ENCODE results near the gene NPRL2.
A peak's percentile ranks its signal among the peaks of the same experiment; 100 is the strongest.

Gene NPRL2

GRCh38 chr3:50334339-50335075 lies 16.1 kb downstream of the NPRL2 start:
- intact Hi-C loops (cut with DNase I): no loop called here
- DNase-seq: no peak

- intact Hi-C loops (cut with DNase I): no loop called here
- no peak for DNase-seq
Observed at GRCh38 chr3:50333744-50334328, 16.7 kb downstream of the NPRL2 start.

GRCh38 chr3:50331364-50331907 lies 19.1 kb downstream of the NPRL2 start:
- intact Hi-C loops (cut with DNase I): no loop called here
- DNase-seq: no peak

- intact Hi-C loops (cut with DNase I): no loop called here
Observed at GRCh38 chr3:50330330-50330729, 20.2 kb downstream of the NPRL2 start.

GRCh38 chr3:50327943-50328691 lies 22.5 kb downstream of the NPRL2 start, which contains the start of gene TUSC2:
TUSC2 (minus strand) TSS chr3:50328223; CDS start chr3:50328099, 124 bp downstream.
- intact Hi-C loops (cut with DNase I): loop anchor here (10.0 kb wide), 1 partner anchor 53 kb away; the partner anchor contains the start of gene LSMEM2
- DNase-seq: peak; percentile 96 to 100 (median 98)

More at GRCh38 chr3:50330330-50330729, 20.2 kb downstream of the NPRL2 start:
- DNase-seq: no peak

- DNase-seq: no peak
- intact Hi-C loops (cut with DNase I): loop anchor here (10.0 kb wide), 1 partner anchor 52 kb away; the partner anchor contains the start of gene LSMEM2
Observed at GRCh38 chr3:50327129-50327528, 23.4 kb downstream of the NPRL2 start.

GRCh38 chr3:50326182-50326541 lies 24.4 kb downstream of the NPRL2 start:
- intact Hi-C loops (cut with DNase I): loop anchor here (10.0 kb wide), 1 partner anchor 51 kb away; the partner anchor contains the start of gene LSMEM2
- no peak for DNase-seq

- intact Hi-C loops (cut with DNase I): loop anchor here (10.0 kb wide), 1 partner anchor 51 kb away; the partner anchor contains the start of gene LSMEM2
- DNase-seq: no peak
Observed at GRCh38 chr3:50325497-50326181, 24.9 kb downstream of the NPRL2 start.

GRCh38 chr3:50325113-50325480 lies 25.5 kb downstream of the NPRL2 start:
- DNase-seq: no peak
- intact Hi-C loops (cut with DNase I): loop anchor here (10.0 kb wide), 1 partner anchor 50 kb away; the partner anchor contains the start of gene LSMEM2

- intact Hi-C loops (cut with DNase I): loop anchor here (10.0 kb wide), 1 partner anchor 50 kb away; the partner anchor contains the start of gene LSMEM2
- DNase-seq: peak; percentile 61 to 95 (median 73)
Observed at GRCh38 chr3:50324351-50325112, 26.0 kb downstream of the NPRL2 start.

- no peak for DNase-seq
- intact Hi-C loops (cut with DNase I): loop anchor here (10.0 kb wide), 1 partner anchor 49 kb away; the partner anchor contains the start of gene LSMEM2
Observed at GRCh38 chr3:50323614-50324199, 26.9 kb downstream of the NPRL2 start.

GRCh38 chr3:50323092-50323600 lies 27.4 kb downstream of the NPRL2 start:
- DNase-seq: no peak
- intact Hi-C loops (cut with DNase I): loop anchor here (10.0 kb wide), 1 partner anchor 48 kb away; the partner anchor contains the start of gene LSMEM2

- intact Hi-C loops (cut with DNase I): loop anchor here (10.0 kb wide), 1 partner anchor 48 kb away; the partner anchor contains the start of gene LSMEM2
Observed at GRCh38 chr3:50322386-50323091, 28.0 kb downstream of the NPRL2 start, which contains the start of gene HYAL2. HYAL2 (minus strand) TSS chr3:50322745; CDS start chr3:50320489, 2,256 bp downstream.

GRCh38 chr3:50322115-50322385 lies 28.5 kb downstream of the NPRL2 start:
- intact Hi-C loops (cut with DNase I): loop anchor here (10.0 kb wide), 1 partner anchor 47 kb away; the partner anchor contains the start of gene LSMEM2
- DNase-seq: no peak

More at GRCh38 chr3:50322386-50323091, 28.0 kb downstream of the NPRL2 start, which contains the start of gene HYAL2:
- no peak for DNase-seq

GRCh38 chr3:50321336-50322114 lies 29.1 kb downstream of the NPRL2 start:
- DNase-seq: peak; percentile 84 to 99 (median 90)
- intact Hi-C loops (cut with DNase I): loop anchor here (2.0 to 10.0 kb wide), 3 partner anchors 21 to 95 kb away; partner anchors contain the start of gene LSMEM2

GRCh38 chr3:50320853-50321335 lies 29.7 kb downstream of the NPRL2 start:
- DNase-seq: peak; percentile 70 to 97 (median 78)
- intact Hi-C loops (cut with DNase I): loop anchor here (2.0 to 10.0 kb wide), 3 partner anchors 20 to 94 kb away; partner anchors contain the start of gene LSMEM2
